Measurements from ENCODE around the gene PNPLA3. TPM values are rescaled to one million over a fixed set of nuclear protein-coding genes. Genes with fewer than 3 reads are reported as not detected.
A peak's percentile ranks its signal among the peaks of the same experiment; 100 is the strongest.

PNPLA3 gene
- total RNA-seq, 1 experiment from 2014 or later = 6.7 TPM

GRCh38 chr22:43944670-43945430 lies 21.2 kb downstream of the PNPLA3 start:
- DNase-seq = no peak
- H3K36me3 ChIP-seq = peaks cover 7% of the 10 kb centered on the region
- H3K4me3 ChIP-seq = no peak overlapping the region
- H3K9me3 ChIP-seq = no peaks in the 10 kb centered on the region
- no peaks in the 10 kb centered on the region for H3K27me3 ChIP-seq

GRCh38 chr22:43945632-43946383 lies 22.2 kb downstream of the PNPLA3 start:
- H3K9me3 ChIP-seq = no peaks in the 10 kb centered on the region
- DNase-seq = peak; percentile 50
- no peak overlapping the region for H3K4me3 ChIP-seq
- no peaks in the 10 kb centered on the region for H3K27me3 ChIP-seq
- H3K36me3 ChIP-seq = peaks cover 7% of the 10 kb centered on the region

- Histone ChIP-seq H3K36me3 (peaks cover 7% of the 10 kb centered on the region), H3K9me3 (no peaks in the 10 kb centered on the region), H3K27me3 (no peaks in the 10 kb centered on the region), H3K4me3 (no peak overlapping the region)
- no peak for DNase-seq
Observed at GRCh38 chr22:43946384-43946667, 22.7 kb downstream of the PNPLA3 start.

GRCh38 chr22:43948836-43949406 lies 25.3 kb downstream of the PNPLA3 start:
- Histone ChIP-seq H3K9me3 (no peaks in the 10 kb centered on the region), H3K27me3 (no peaks in the 10 kb centered on the region), H3K36me3 (peaks cover 4% of the 10 kb centered on the region; the same call in 1 of the 2 replicates), H3K4me3 (no peak overlapping the region)
- DNase-seq = no peak

- DNase-seq = no peak
- Histone ChIP-seq H3K27me3 (no peaks in the 10 kb centered on the region), H3K36me3 (0 out of 2 replicates have a peak, but pooled peaks cover 3% of the 10 kb centered on the region), H3K4me3 (no peak overlapping the region), H3K9me3 (no peaks in the 10 kb centered on the region)
Observed at GRCh38 chr22:43951391-43951790, 27.8 kb downstream of the PNPLA3 start.

- Histone ChIP-seq H3K36me3 (no peaks in the 10 kb centered on the region), H3K27me3 (no peaks in the 10 kb centered on the region), H3K9me3 (no peaks in the 10 kb centered on the region), H3K4me3 (no peak overlapping the region)
- DNase-seq = no peak
Observed at GRCh38 chr22:43951966-43952365, 28.4 kb downstream of the PNPLA3 start.

GRCh38 chr22:43953988-43954785 lies 30.6 kb downstream of the PNPLA3 start:
- H3K9me3 ChIP-seq = no peaks in the 10 kb centered on the region
- no peaks in the 10 kb centered on the region for H3K36me3 ChIP-seq
- H3K4me3 ChIP-seq = peak overlapping the region; percentile 96
- H3K27me3 ChIP-seq = no peaks in the 10 kb centered on the region
- DNase-seq = no peak

- H3K9me3 ChIP-seq = no peaks in the 10 kb centered on the region
- H3K36me3 ChIP-seq = peaks cover 3% of the 10 kb centered on the region; the same call in 1 of the 2 replicates
Observed at GRCh38 chr22:43955040-43955882, 31.7 kb downstream of the PNPLA3 start, which contains the start of gene SAMM50. Gene SAMM50 (plus strand): TSS chr22:43955442. CDS start chr22:43955578, 136 bp downstream.

GRCh38 chr22:43955883-43956782 lies 32.5 kb downstream of the PNPLA3 start:
- Histone ChIP-seq H3K9me3 (no peaks in the 10 kb centered on the region), H3K27me3 (no peaks in the 10 kb centered on the region), H3K4me3 (peak overlapping the region; percentile 96), H3K36me3 (peaks cover 3% of the 10 kb centered on the region; the same call in 1 of the 2 replicates)
- DNase-seq = peak; percentile 17

More at GRCh38 chr22:43955040-43955882, 31.7 kb downstream of the PNPLA3 start, which contains the start of gene SAMM50:
- Histone ChIP-seq H3K4me3 (peak within 1 kb of the TSS; percentile 96), H3K27me3 (no peaks in the 10 kb centered on the region)
- peak; percentile 92 for DNase-seq

GRCh38 chr22:43956805-43957463 lies 33.3 kb downstream of the PNPLA3 start:
- no peaks in the 10 kb centered on the region for H3K9me3 ChIP-seq
- H3K4me3 ChIP-seq = peak overlapping the region; percentile 96
- peaks cover 3% of the 10 kb centered on the region; the same call in 1 of the 2 replicates for H3K36me3 ChIP-seq
- no peaks in the 10 kb centered on the region for H3K27me3 ChIP-seq
- no peak for DNase-seq

- Histone ChIP-seq H3K36me3 (peaks cover 3% of the 10 kb centered on the region), H3K4me3 (no peak overlapping the region), H3K9me3 (no peaks in the 10 kb centered on the region), H3K27me3 (no peaks in the 10 kb centered on the region)
- peak; percentile 34 for DNase-seq
Observed at GRCh38 chr22:43957871-43958270, 34.3 kb downstream of the PNPLA3 start.

- DNase-seq = no peak
- H3K36me3 ChIP-seq = peaks cover 49% of the 10 kb centered on the region
- H3K4me3 ChIP-seq = no peak overlapping the region
- no peaks in the 10 kb centered on the region for H3K9me3 ChIP-seq
- no peaks in the 10 kb centered on the region for H3K27me3 ChIP-seq
Observed at GRCh38 chr22:43964314-43964857, 40.8 kb downstream of the PNPLA3 start.

GRCh38 chr22:43967069-43967468 lies 43.5 kb downstream of the PNPLA3 start:
- no peak for DNase-seq
- Histone ChIP-seq H3K27me3 (no peaks in the 10 kb centered on the region), H3K36me3 (peaks cover 54% of the 10 kb centered on the region), H3K4me3 (no peak overlapping the region), H3K9me3 (no peaks in the 10 kb centered on the region)

GRCh38 chr22:43968614-43969013 lies 45.0 kb downstream of the PNPLA3 start:
- no peak for DNase-seq
- H3K4me3 ChIP-seq = no peak overlapping the region
- no peaks in the 10 kb centered on the region for H3K9me3 ChIP-seq
- no peaks in the 10 kb centered on the region for H3K27me3 ChIP-seq
- H3K36me3 ChIP-seq = peaks cover 62% of the 10 kb centered on the region
